OCI-LY1 (cell line): Measurements from ENCODE around the gene PLBD2.
"Not testable (repeated sequence)": the region's sequence is repeated elsewhere in the genome, so short reads cannot be mapped to it uniquely, and the experiment has no call there.

ENCODE experiments used
- CTCF ChIP-seq: fragments of 200-600 bp; sonication (generic), shearing (Covaris generic); IDR thresholded peaks from 2 replicates; pipeline ENCODE4 v1.5.1; 2017; ENCODE audit warnings: mild to moderate bottlenecking, antibody characterized with exemption, low read length, moderate library complexity, mixed read lengths
- EZH2 ChIP-seq: fragments of 200-600 bp; sonication (generic), shearing (Covaris generic); IDR thresholded peaks from 2 replicates; pipeline ENCODE4 v1.8.0; 2017; ENCODE audit warnings: borderline replicate concordance, mixed run types, mild to moderate bottlenecking, antibody characterized with exemption, low read length, moderate library complexity, mixed read lengths

- TF ChIP-seq CTCF, EZH2: not testable (repeated sequence)
Observed at GRCh38 chr12:113354192-113354591, 4.2 kb upstream of the PLBD2 start.
